Left lung (tissue), 10 donors: Measurements from ENCODE around the gene JMJD6. TPM values are rescaled to one million over a fixed set of nuclear protein-coding genes. Genes with fewer than 3 reads are reported as not detected.
"Not testable (repeated sequence)": the region's sequence is repeated elsewhere in the genome, so short reads cannot be mapped to it uniquely, and the experiment has no call there.

Experiments
- ATAC-seq: fragments of 200-7000 bp; cut with Tn5 transposase; one replicate; pipeline ENCODE4 v1.9.1; 2020; ENCODE audit warnings: moderate library complexity
- DNase-seq, 4 donors: peaks; one replicate each; pipeline ENCODE4 v3.0.0-alpha.2; 2013 to 2020
- H3K27ac ChIP-seq, 2 donors: fragments of 200-600 bp; sonication (generic) in 1 of 2; one replicate each; pipeline versions ENCODE4 v1.5.0 to v1.8.0; 2020 to 2021
- H3K27me3 ChIP-seq, 2 donors: fragments of 200-600 bp; sonication (generic) in 1 of 2; one replicate each; pipeline versions ENCODE4 v1.5.0 to v1.8.0; 2020 to 2021
- H3K36me3 ChIP-seq, 2 donors: fragments of 200-600 bp; sonication (generic) in 1 of 2; one replicate each; pipeline versions ENCODE4 v1.5.0 to v1.8.0; 2020 to 2021
- H3K4me1 ChIP-seq, 2 donors: fragments of 200-600 bp; one replicate each; pipeline ENCODE4 v1.8.0; 2021
- H3K4me3 ChIP-seq, 2 donors: fragments of 200-600 bp; sonication (generic) in 1 of 2; one replicate each; pipeline versions ENCODE4 v1.5.0 to v1.8.0; 2020 to 2021; ENCODE audit warnings: mild to moderate bottlenecking in 1 of 2
- H3K9me3 ChIP-seq, 2 donors: fragments of 200-600 bp; sonication (generic) in 1 of 2; one replicate each; pipeline versions ENCODE4 v1.5.0 to v1.8.0; 2020 to 2021
- intact Hi-C, 2 donors: fragments of 100-400 bp; cut with DNase I; formaldehyde crosslinking; loops; one replicate each; pipeline versions ENCODE4 v1.11.2 to v1.14.2; 2022
- polyA plus RNA-seq, 6 donors: library from polyadenylated mRNA; unstranded; fragments of 120-200 nt; gene quantifications; one replicate each; pipeline ENCODE4 v1.2.1, GENCODE V29; 2013; ENCODE audit not compliant: insufficient read length in 6 of 6
- total RNA-seq, 2 donors: library from RNA; stranded (reverse); fragmentation: NEBNext Ultra II Directional; extraction: Animal tissue kit (Norgen Biotek cat#: 25700); gene quantifications; one replicate each; pipeline ENCODE4 v1.2.1, GENCODE V29; 2021
- TF ChIP-seq, protein P1 (sequence below), 2 donors: fragments of 200-600 bp; sonication (generic) in 1 of 2; IDR thresholded peaks; one replicate each; pipeline versions ENCODE4 v1.5.0 to v1.8.0; 2021; ENCODE audit warnings: antibody characterized with exemption in 2 of 2
- donor health status: DM: no; HTN: yes; CAD: no.
- donor health status: DM: no; HTN: no; CAD: no.

JMJD6 gene
- total and polyA plus RNA-seq, 8 donors = 21.9 to 35.9 (median 26.1) TPM

GRCh38 chr17:76748657-76749056 is 22.3 kb upstream of the JMJD6 start:
- no peaks in the 10 kb centered on the region for H3K27me3 ChIP-seq
- intact Hi-C loops = no loop called here
- H3K4me1 ChIP-seq = no peaks in the 10 kb centered on the region
- ATAC-seq (no peak), DNase-seq (no peak)
- H3K9me3 ChIP-seq = no peaks in the 10 kb centered on the region
- H3K36me3 ChIP-seq = peaks cover 0 to 64% of the 10 kb centered on the region in 2 donors
- H3K27ac ChIP-seq = no peak overlapping the region
- no peak overlapping the region for H3K4me3 ChIP-seq
- TF ChIP-seq, protein P1, sequence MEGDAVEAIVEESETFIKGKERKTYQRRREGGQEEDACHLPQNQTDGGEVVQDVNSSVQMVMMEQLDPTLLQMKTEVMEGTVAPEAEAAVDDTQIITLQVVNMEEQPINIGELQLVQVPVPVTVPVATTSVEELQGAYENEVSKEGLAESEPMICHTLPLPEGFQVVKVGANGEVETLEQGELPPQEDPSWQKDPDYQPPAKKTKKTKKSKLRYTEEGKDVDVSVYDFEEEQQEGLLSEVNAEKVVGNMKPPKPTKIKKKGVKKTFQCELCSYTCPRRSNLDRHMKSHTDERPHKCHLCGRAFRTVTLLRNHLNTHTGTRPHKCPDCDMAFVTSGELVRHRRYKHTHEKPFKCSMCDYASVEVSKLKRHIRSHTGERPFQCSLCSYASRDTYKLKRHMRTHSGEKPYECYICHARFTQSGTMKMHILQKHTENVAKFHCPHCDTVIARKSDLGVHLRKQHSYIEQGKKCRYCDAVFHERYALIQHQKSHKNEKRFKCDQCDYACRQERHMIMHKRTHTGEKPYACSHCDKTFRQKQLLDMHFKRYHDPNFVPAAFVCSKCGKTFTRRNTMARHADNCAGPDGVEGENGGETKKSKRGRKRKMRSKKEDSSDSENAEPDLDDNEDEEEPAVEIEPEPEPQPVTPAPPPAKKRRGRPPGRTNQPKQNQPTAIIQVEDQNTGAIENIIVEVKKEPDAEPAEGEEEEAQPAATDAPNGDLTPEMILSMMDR (IDR thresholded peaks at IDR 0.05) = no peak

DNA sequence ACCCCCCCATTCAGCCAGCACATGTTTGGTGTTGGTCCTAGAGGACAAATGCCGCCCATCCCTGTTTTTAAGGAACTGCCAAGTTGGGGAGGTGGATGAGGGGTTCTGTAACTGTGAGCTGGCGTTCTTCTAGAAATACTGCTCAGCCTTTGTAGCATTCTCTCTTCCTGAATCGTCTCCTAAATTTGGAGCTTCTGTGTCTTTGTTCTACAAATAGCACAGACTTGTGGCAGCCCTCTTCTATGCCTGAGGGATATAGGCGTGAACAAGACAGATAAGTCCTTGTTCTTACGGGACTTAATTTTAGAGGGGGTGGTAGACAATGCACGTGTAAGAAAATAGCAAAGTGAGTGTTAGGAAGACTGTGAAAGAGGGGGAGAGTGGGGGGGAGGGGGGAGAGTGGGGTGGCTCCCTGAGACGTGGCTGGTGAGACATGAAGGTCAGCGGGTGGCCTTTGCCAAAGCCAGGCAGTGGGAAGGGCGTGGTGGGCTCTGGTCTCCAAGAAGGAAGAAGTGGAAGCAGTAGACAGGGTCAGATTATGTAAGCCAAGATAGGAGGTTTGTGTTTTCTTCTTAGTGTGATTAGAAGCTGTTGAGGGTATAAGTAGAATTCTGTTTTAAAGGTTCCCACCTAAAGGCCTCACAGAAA is 21.4 kb upstream of the JMJD6 start:
- TF ChIP-seq, protein P1 (IDR thresholded peaks at IDR 0.05) = no peak
- DNase-seq (no peak), ATAC-seq (no peak)
- Histone ChIP-seq H3K36me3 (peaks cover 0 to 66% of the 10 kb centered on the region in 2 donors), H3K27me3 (no peaks in the 10 kb centered on the region), H3K27ac (no peak overlapping the region), H3K4me1 (no peaks in the 10 kb centered on the region), H3K9me3 (no peaks in the 10 kb centered on the region), H3K4me3 (no peak overlapping the region)
- intact Hi-C loops = no loop called here

DNA sequence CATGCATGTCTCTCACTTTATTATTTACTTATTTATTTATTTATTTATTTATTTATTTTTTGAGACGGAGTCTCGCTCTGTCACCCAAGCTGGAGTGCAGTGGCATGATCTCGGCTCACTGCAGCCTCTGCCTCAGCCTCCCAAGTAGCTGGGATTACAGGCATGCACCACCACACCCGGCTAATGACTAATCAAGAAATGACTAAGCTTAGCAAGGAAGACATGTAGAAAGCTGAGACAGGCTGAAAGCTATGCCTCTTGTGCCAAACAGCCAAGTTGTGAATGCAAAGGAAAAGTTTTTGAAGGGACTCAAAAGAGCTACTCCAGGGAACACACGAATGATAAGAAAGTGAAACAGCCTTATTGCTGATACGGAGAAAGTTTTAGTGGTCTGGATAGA is 19.4 kb upstream of the JMJD6 start:
- H3K4me1 ChIP-seq, H3K4me3 ChIP-seq, intact Hi-C loops, DNase-seq, H3K9me3 ChIP-seq, H3K27me3 ChIP-seq, H3K27ac ChIP-seq, ATAC-seq: not testable (repeated sequence)
- H3K36me3 ChIP-seq = peaks cover 0 to 80% of the 10 kb centered on the region in 2 donors

- Histone ChIP-seq H3K4me3 (no peak overlapping the region), H3K27me3 (no peaks in the 10 kb centered on the region), H3K36me3 (peaks cover 0 to 72% of the 10 kb centered on the region in 2 donors), H3K27ac (no peak overlapping the region), H3K4me1 (peaks cover 0 to 11% of the 10 kb centered on the region in 2 donors), H3K9me3 (no peaks in the 10 kb centered on the region)
- TF ChIP-seq, protein P1 (IDR thresholded peaks at IDR 0.05) = no peak
- no peak for DNase-seq
- intact Hi-C loops = no loop called here
- no peak for ATAC-seq
These were observed 18.3 kb upstream of the JMJD6 start for GRCh38 chr17:76744747-76745146.

GRCh38 chr17:76742958-76743357 is 16.6 kb upstream of the JMJD6 start:
- intact Hi-C loops = no loop called here
- H3K27ac ChIP-seq = no peak overlapping the region
- ATAC-seq = no peak
- TF ChIP-seq, protein P1 (IDR thresholded peaks at IDR 0.05) = no peak
- no peak for DNase-seq
- no peaks in the 10 kb centered on the region for H3K27me3 ChIP-seq
- no peaks in the 10 kb centered on the region for H3K9me3 ChIP-seq
- no peak overlapping the region for H3K4me3 ChIP-seq
- peaks cover 8 to 27% of the 10 kb centered on the region in 2 donors for H3K4me1 ChIP-seq
- peaks cover 0 to 64% of the 10 kb centered on the region in 2 donors for H3K36me3 ChIP-seq
